ENCODE measurements around the gene IRF2BP1. TPM values are rescaled to one million over a fixed set of nuclear protein-coding genes. Genes with fewer than 3 reads are reported as not detected.

Gene IRF2BP1
- total RNA-seq, 1 donor = 35.8 TPM

DNA sequence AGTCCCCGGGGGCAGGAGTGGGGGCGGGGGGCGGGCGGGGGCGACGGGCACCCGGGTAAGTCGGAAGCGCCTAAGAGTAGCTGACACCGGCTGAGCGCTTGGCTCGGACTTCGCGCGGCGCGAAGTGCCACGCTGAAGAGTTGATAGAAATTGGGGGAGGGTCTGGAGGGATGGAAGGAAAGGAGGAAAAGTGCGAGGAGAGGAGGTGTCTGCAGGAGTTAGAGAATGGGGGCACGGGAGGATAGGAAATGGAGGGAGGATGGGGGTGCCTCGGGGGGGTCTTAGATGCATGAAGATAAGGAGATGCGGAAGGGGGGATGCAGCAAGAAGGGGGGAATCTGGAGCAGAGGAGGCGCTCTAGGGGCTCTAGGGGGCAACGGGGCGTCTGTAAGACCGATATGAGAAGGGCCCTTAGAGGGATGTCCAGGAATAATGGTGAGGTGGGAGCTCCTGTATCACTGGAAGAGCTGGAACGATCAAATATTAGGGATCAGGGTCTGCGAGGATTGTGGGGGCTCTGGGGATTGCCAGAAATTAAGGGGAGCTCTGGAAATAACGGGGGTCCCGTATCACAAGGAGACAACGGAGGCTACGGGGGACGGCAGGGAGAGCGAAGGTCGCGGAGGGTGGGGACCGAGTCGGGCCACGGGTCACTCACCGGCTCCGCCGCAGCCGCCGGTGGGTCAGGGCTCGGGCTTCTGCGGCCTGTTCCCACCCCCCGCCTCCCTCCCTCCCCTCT is 16.1 kb upstream of the IRF2BP1 start, which contains the start of gene MYPOP:
TSS of gene MYPOP (minus strand) at position 702 of the 739 bp plus-strand sequence. CDS start 840 bp downstream, outside the sequence.
- Histone ChIP-seq H3K4me1 (ENCODE audit: insufficient read depth, low read length) (peaks cover 5% of the 10 kb centered on the region), H3K36me3 (ENCODE audit: insufficient read depth, low read length) (peaks cover 9% of the 10 kb centered on the region), H2AFZ (ENCODE audit: low read length) (peak within 1 kb of the TSS; percentile 99), H3K4me3 (ENCODE audit: insufficient read depth, low read length) (peak within 1 kb of the TSS; percentile 82), H4K20me1 (ENCODE audit: insufficient read depth, low read length) (peaks cover 12% of the 10 kb centered on the region), H3K79me2 (ENCODE audit: insufficient read depth, low read length) (peaks cover 10% of the 10 kb centered on the region), H3K4me2 (ENCODE audit: insufficient read depth, low read length) (peak within 1 kb of the TSS; percentile 95), H3K27ac (ENCODE audit: low read depth, low read length) (peak within 1 kb of the TSS; percentile 66), H3K27me3 (ENCODE audit: insufficient read depth, low read length) (no peaks in the 10 kb centered on the region), H3K9me3 (ENCODE audit: low read depth, low read length) (no peaks in the 10 kb centered on the region)
- TF ChIP-seq CTCF (IDR thresholded peaks at IDR 0.05; ENCODE audit: extremely low read depth, low read depth, low read length) = no peak
- DNase-seq (ENCODE audit: insufficient read length, low spot score, missing footprints) = peak; percentile 86

DNA sequence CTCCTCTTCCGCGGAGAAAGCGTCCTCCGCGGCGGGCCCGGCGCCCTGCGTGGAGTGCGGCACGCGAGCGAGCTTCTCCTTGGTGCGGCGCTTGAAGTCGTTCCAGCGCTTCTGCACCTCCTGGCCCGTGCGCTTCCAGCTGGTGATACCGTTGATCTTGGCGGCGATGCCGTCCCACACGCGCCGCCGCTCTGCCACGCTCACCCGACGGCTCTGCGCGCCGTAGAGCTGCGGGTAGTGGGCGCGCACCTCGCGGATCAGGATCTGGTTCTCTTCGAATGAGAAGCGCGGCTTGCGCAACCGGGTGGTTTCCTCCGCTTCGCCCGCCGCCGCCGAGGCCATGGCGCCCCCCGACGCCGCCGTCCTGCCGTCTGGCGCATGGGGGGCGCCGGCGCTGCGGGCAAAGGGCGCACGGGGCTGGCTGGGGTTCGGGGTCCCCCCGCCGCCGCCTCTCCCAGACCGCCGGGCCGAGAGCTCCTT is 15.5 kb upstream of the IRF2BP1 start:
- Histone ChIP-seq H3K4me2 (ENCODE audit: insufficient read depth, low read length) (peak overlapping the region; percentile 95), H4K20me1 (ENCODE audit: insufficient read depth, low read length) (peaks cover 12% of the 10 kb centered on the region), H3K27me3 (ENCODE audit: insufficient read depth, low read length) (no peaks in the 10 kb centered on the region), H3K36me3 (ENCODE audit: insufficient read depth, low read length) (peaks cover 9% of the 10 kb centered on the region), H3K9me3 (ENCODE audit: low read depth, low read length) (no peaks in the 10 kb centered on the region), H3K4me1 (ENCODE audit: insufficient read depth, low read length) (peaks cover 5% of the 10 kb centered on the region), H3K27ac (ENCODE audit: low read depth, low read length) (no peak overlapping the region), H3K79me2 (ENCODE audit: insufficient read depth, low read length) (peaks cover 10% of the 10 kb centered on the region), H2AFZ (ENCODE audit: low read length) (peak overlapping the region; percentile 29), H3K4me3 (ENCODE audit: insufficient read depth, low read length) (peak overlapping the region; percentile 82)
- DNase-seq (ENCODE audit: insufficient read length, low spot score, missing footprints) = peak; percentile 78
- TF ChIP-seq CTCF (IDR thresholded peaks at IDR 0.05; ENCODE audit: extremely low read depth, low read depth, low read length) = no peak

DNA sequence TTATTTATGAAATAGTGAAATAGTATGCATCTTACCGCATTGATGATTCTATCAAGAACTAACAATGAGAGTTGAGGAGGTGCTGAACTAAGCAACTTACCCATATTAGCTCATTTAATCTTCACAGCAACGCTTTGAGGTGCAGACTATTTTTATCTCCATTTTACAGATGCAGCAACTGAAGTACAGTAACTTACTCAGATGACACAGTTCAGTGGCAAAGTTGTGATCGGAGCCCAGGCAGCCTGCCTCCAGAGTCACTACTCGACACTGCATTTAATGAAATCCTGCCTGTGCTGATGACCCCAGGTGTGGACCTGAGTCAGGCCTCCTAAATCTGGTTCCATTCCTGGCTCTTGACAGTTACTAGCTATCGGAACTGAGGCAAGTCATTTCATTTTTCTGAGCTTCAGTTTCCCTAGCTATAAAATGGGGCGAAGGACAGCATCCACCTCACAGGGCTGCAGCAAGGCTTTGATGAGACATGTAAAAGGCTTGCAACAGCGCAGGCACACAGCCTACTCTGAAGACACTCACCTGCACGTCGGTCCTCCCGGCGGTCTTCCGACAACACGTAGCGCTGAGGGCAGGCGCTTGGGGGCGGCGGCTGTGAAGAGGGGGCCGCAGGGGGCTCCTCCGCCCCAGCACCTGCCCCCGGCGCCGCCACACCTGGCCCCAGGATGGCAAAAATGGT is 14.9 kb upstream of the IRF2BP1 start:
- H3K36me3 ChIP-seq (ENCODE audit: insufficient read depth, low read length) = peaks cover 13% of the 10 kb centered on the region
- H3K4me3 ChIP-seq (ENCODE audit: insufficient read depth, low read length) = peak overlapping the region; percentile 82
- peaks cover 5% of the 10 kb centered on the region for H3K4me1 ChIP-seq (ENCODE audit: insufficient read depth, low read length)
- no peak overlapping the region for H3K27ac ChIP-seq (ENCODE audit: low read depth, low read length)
- H3K79me2 ChIP-seq (ENCODE audit: insufficient read depth, low read length) = peaks cover 10% of the 10 kb centered on the region
- TF ChIP-seq CTCF (IDR thresholded peaks at IDR 0.05; ENCODE audit: extremely low read depth, low read depth, low read length) = no peak
- peaks cover 12% of the 10 kb centered on the region for H4K20me1 ChIP-seq (ENCODE audit: insufficient read depth, low read length)
- H3K4me2 ChIP-seq (ENCODE audit: insufficient read depth, low read length) = peak overlapping the region; percentile 95
- H3K9me3 ChIP-seq (ENCODE audit: low read depth, low read length) = no peaks in the 10 kb centered on the region
- no peaks in the 10 kb centered on the region for H3K27me3 ChIP-seq (ENCODE audit: insufficient read depth, low read length)
- peak; percentile 49 for DNase-seq (ENCODE audit: insufficient read length, low spot score, missing footprints)
- peak overlapping the region; percentile 29 for H2AFZ ChIP-seq (ENCODE audit: low read length)

All from osteoblast (primary cell).